Loucy (cell line): Measurements from ENCODE around the gene INKA1.

Experiments used
- H2AFZ ChIP-seq: fragments of 200-600 bp; sonication (generic); 2 replicates; pipeline ENCODE4 v1.6.0; 2016; ENCODE audit warnings: antibody characterized with exemption, mild to moderate bottlenecking, low read length, moderate library complexity
- H3F3A ChIP-seq: fragments of 200-600 bp; 2 replicates; pipeline ENCODE4 v1.6.0; 2016; ENCODE audit warnings: antibody characterized with exemption, low read depth, mild to moderate bottlenecking
- H3K27me3 ChIP-seq: fragments of 200-600 bp; sonication (generic); 2 replicates; pipeline ENCODE4 v1.6.1; 2014; ENCODE audit warnings: low read length, mild to moderate bottlenecking; ENCODE audit not compliant: insufficient read depth, poor library complexity, severe bottlenecking
- H3K36me3 ChIP-seq: fragments of 200-600 bp; sonication (generic); 2 replicates; pipeline ENCODE4 v1.6.1; 2016; ENCODE audit warnings: low read length; ENCODE audit not compliant: insufficient read depth
- H3K4me1 ChIP-seq: fragments of 200-600 bp; sonication (generic); 2 replicates; pipeline ENCODE4 v1.5.1; 2014; ENCODE audit warnings: low read length, mild to moderate bottlenecking; ENCODE audit not compliant: insufficient read depth, poor library complexity, severe bottlenecking
- H3K4me2 ChIP-seq: fragments of 200-600 bp; sonication (generic); 2 replicates; pipeline ENCODE4 v1.6.0; 2014; ENCODE audit warnings: antibody characterized with exemption, low read length, low read depth, mild to moderate bottlenecking; ENCODE audit not compliant: poor library complexity, severe bottlenecking
- H3K4me3 ChIP-seq: fragments of 200-600 bp; sonication (generic); 2 replicates; pipeline ENCODE4 v1.5.1; 2014; ENCODE audit warnings: low read length, mild to moderate bottlenecking, mixed read lengths; ENCODE audit not compliant: poor library complexity, severe bottlenecking
- H3K79me2 ChIP-seq: fragments of 200-600 bp; sonication (generic); 2 replicates; pipeline ENCODE4 v1.6.1; 2014; ENCODE audit warnings: low read length; ENCODE audit not compliant: insufficient read depth
- H3K9ac ChIP-seq: fragments of 200-600 bp; sonication (generic); 2 replicates; pipeline ENCODE4 v1.6.0; 2014; ENCODE audit warnings: mild to moderate bottlenecking, low read depth, low read length, moderate library complexity; ENCODE audit not compliant: poor library complexity, severe bottlenecking
- H3K9me2 ChIP-seq: fragments of 200-600 bp; sonication (generic); replicated peaks from 2 replicates; pipeline ENCODE4 v1.6.1; 2016; ENCODE audit warnings: low read depth, low read length, mixed read lengths
- H3K9me3 ChIP-seq: fragments of 200-600 bp; sonication (generic); 2 replicates; pipeline ENCODE4 v1.6.1; 2014; ENCODE audit warnings: mild to moderate bottlenecking, antibody characterized with exemption, low read length, low read depth; ENCODE audit not compliant: insufficient read depth
- H4K20me1 ChIP-seq: fragments of 200-600 bp; sonication (generic); 2 replicates; pipeline ENCODE4 v1.6.0; 2014; ENCODE audit warnings: antibody characterized with exemption, low read length, mild to moderate bottlenecking; ENCODE audit not compliant: insufficient read depth, poor library complexity, severe bottlenecking
- EZH2phosphoT487 ChIP-seq: fragments of 200-600 bp; IDR thresholded peaks from 2 replicates; pipeline ENCODE4 v1.6.1; 2018; ENCODE audit warnings: antibody characterized with exemption, mild to moderate bottlenecking, moderate library complexity, borderline replicate concordance
- TF ChIP-seq, protein P1 (sequence below): fragments of 200-600 bp; sonication (generic); conservative IDR thresholded peaks from 2 replicates; pipeline ENCODE4 v1.5.1; 2014; ENCODE audit warnings: mild to moderate bottlenecking, antibody characterized with exemption, low read length

Gene INKA1

GRCh38 chr3:49763981-49764380 is 39.1 kb upstream of the INKA1 start:
- Histone ChIP-seq H3K79me2 (peaks cover 72% of the 10 kb centered on the region), H3K9ac (no peak overlapping the region), H3K36me3 (no peaks in the 10 kb centered on the region), H3K27me3 (no peaks in the 10 kb centered on the region), H3K4me2 (no peak overlapping the region), H3K4me1 (no peaks in the 10 kb centered on the region), H3K4me3 (no peak overlapping the region), H4K20me1 (peaks cover 16% of the 10 kb centered on the region), H3K9me3 (no peaks in the 10 kb centered on the region), H2AFZ (no peak overlapping the region), H3K9me2 (no peaks in the 10 kb centered on the region), H3F3A (no peaks in the 10 kb centered on the region)
- TF ChIP-seq, protein P1, sequence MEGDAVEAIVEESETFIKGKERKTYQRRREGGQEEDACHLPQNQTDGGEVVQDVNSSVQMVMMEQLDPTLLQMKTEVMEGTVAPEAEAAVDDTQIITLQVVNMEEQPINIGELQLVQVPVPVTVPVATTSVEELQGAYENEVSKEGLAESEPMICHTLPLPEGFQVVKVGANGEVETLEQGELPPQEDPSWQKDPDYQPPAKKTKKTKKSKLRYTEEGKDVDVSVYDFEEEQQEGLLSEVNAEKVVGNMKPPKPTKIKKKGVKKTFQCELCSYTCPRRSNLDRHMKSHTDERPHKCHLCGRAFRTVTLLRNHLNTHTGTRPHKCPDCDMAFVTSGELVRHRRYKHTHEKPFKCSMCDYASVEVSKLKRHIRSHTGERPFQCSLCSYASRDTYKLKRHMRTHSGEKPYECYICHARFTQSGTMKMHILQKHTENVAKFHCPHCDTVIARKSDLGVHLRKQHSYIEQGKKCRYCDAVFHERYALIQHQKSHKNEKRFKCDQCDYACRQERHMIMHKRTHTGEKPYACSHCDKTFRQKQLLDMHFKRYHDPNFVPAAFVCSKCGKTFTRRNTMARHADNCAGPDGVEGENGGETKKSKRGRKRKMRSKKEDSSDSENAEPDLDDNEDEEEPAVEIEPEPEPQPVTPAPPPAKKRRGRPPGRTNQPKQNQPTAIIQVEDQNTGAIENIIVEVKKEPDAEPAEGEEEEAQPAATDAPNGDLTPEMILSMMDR = no peak
- TF ChIP-seq EZH2phosphoT487 = no peak

- Histone ChIP-seq H3F3A (no peaks in the 10 kb centered on the region), H3K9ac (no peak overlapping the region), H3K79me2 (peaks cover 78% of the 10 kb centered on the region), H3K4me2 (no peak overlapping the region), H2AFZ (no peak overlapping the region), H3K9me3 (no peaks in the 10 kb centered on the region), H3K9me2 (no peaks in the 10 kb centered on the region), H3K4me1 (peaks cover 4% of the 10 kb centered on the region), H4K20me1 (peaks cover 23% of the 10 kb centered on the region), H3K27me3 (no peaks in the 10 kb centered on the region), H3K36me3 (peaks cover 3% of the 10 kb centered on the region; the same call in 1 of the 2 replicates), H3K4me3 (no peak overlapping the region)
- TF ChIP-seq, protein P1 = no peak
- no peak for TF ChIP-seq EZH2phosphoT487
Measured at GRCh38 chr3:49769286-49769915, 33.7 kb upstream of the INKA1 start.

DNA sequence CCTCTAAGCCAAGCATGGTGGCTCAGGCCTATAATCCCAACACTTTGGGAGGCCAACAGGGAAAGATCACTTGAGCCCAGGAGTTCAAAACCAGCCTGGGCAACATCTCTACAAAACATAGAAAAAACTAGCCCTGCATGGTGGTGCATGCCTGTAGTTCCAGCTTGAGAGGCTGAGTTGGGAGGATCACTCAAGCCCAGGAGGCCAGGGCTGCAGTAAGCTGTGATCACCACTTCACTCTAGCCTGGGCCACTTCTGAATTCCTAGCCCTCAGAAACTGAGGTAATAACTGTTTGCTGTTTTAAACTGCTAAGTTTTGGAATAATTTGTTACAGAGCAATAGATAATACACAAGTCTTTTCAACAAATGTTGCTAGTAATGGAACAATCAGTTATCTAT is 33.1 kb upstream of the INKA1 start:
- Histone ChIP-seq H3K4me2 (no peak overlapping the region), H4K20me1 (peaks cover 23% of the 10 kb centered on the region), H3K79me2 (peaks cover 77% of the 10 kb centered on the region), H3K4me3 (no peak overlapping the region), H3K9ac (no peak overlapping the region), H3K27me3 (no peaks in the 10 kb centered on the region), H3K9me3 (no peaks in the 10 kb centered on the region), H3K4me1 (peaks cover 4% of the 10 kb centered on the region), H2AFZ (no peak overlapping the region), H3F3A (0 out of 2 replicates have a peak, but pooled peaks cover under 1% of the 10 kb centered on the region), H3K36me3 (peaks cover 3% of the 10 kb centered on the region; the same call in 1 of the 2 replicates), H3K9me2 (no peaks in the 10 kb centered on the region)
- TF ChIP-seq EZH2phosphoT487 = no peak
- TF ChIP-seq, protein P1 = no peak
